K562 (cell line): Measurements from ENCODE around the gene TNFAIP8L1. TPM values are rescaled to one million over a fixed set of nuclear protein-coding genes. Genes with fewer than 3 reads are reported as not detected.

Source experiments
- ATAC-seq: fragments of 200-7000 bp; cut with Tn5 transposase; 3 replicates; pipeline ENCODE4 v1.9.1; 2020; ENCODE audit warnings: moderate library complexity
- BruUV-seq: library from RNA; stranded (reverse); fragments of 400-500 nt; replicated peaks from 2 replicates; lab custom pipeline; 2021; lab: Mats Ljungman, UMichigan
- CTCF ChIA-PET: fragments of 300-600 bp; formaldehyde crosslinking; extraction: SDS; loops from one replicate; lab custom pipeline; 2021; ENCODE audit warnings: low intra/inter-chr PET ratio; lab: Yijun Ruan, JAX
- POLR2A ChIA-PET: fragments of 300-600, 350-650 bp; sonication (Branson Sonifier 250); formaldehyde crosslinking; extraction: SDS; loops from one replicate; lab custom pipeline; 2021; ENCODE audit warnings: antibody characterized with exemption, inconsistent platforms; lab: Yijun Ruan, JAX
- DNase-seq, 4 experiments: peaks; one replicate each; pipeline versions ENCODE4 v3.0.0 to v3.0.0-alpha.2; 2011 to 2018; ENCODE audit warnings: low spot score in 3 of 4, mixed read lengths in 3 of 4; ENCODE audit errors: extremely low read depth in 1 of 4
- FAIRE-seq: peaks from 2 replicates; lab custom pipeline; 2011; peaks lifted over from hg19 to GRCh38; lab: Jason Lieb, UNC
- H2AFZ ChIP-seq: 2 replicates; pipeline ENCODE4 v1.6.0; 2011; ENCODE audit warnings: low read depth, low read length, control low read depth, inconsistent platforms
- H3K27ac ChIP-seq: fragments of 200-600 bp; 3 replicates; pipeline ENCODE4 v1.8.0; 2011; ENCODE audit warnings: low read depth, mild to moderate bottlenecking, control low read depth, inconsistent platforms, low read length, moderate library complexity, mixed read lengths; ENCODE audit errors: extremely low read depth
- H3K27me3 ChIP-seq, 2 experiments: fragments of 300-600 bp in 1 of 2; 2 replicates in 1 of 2; 3 replicates in 1 of 2; pipeline versions ENCODE4 v1.6.0 to v1.8.0; 2011; ENCODE audit warnings: inconsistent platforms in 2 of 2, low read length in 2 of 2, mild to moderate bottlenecking in 1 of 2, mixed read lengths in 1 of 2, moderate library complexity in 1 of 2; ENCODE audit not compliant: control insufficient read depth in 2 of 2, insufficient read depth in 2 of 2
- H3K36me3 ChIP-seq: fragments of 300-600 bp; 3 replicates; pipeline ENCODE4 v1.8.0; 2011; ENCODE audit warnings: mild to moderate bottlenecking, low read length, inconsistent platforms; ENCODE audit not compliant: control insufficient read depth, insufficient read depth
- H3K4me1 ChIP-seq, 2 experiments: fragments of 200-600 bp in 1 of 2; replicated peaks in 1 of 2; 2 replicates in 1 of 2; 3 replicates in 1 of 2; pipeline versions ENCODE4 v1.5.1 to v1.8.0; 2011; ENCODE audit warnings: inconsistent platforms in 2 of 2, low read length in 2 of 2, mild to moderate bottlenecking in 1 of 2, mixed read lengths in 1 of 2, moderate library complexity in 1 of 2; ENCODE audit not compliant: control insufficient read depth in 2 of 2, insufficient read depth in 2 of 2
- H3K4me2 ChIP-seq: 2 replicates; pipeline ENCODE4 v1.6.1; 2011; ENCODE audit warnings: low read length, control low read depth, inconsistent platforms, mixed read lengths; ENCODE audit not compliant: insufficient read depth
- H3K4me3 ChIP-seq: fragments of 200-600 bp; sonication (generic), shearing (Covaris generic); 2 replicates; pipeline ENCODE4 v1.5.1; 2016; ENCODE audit warnings: control low read depth, inconsistent platforms
- H3K79me2 ChIP-seq: fragments of 200-600 bp; 3 replicates; pipeline ENCODE4 v1.8.0; 2011; ENCODE audit warnings: low read length, inconsistent platforms; ENCODE audit not compliant: control insufficient read depth, insufficient read depth
- H3K9ac ChIP-seq, 2 experiments: 2 replicates each; pipeline versions ENCODE4 v1.6.0 to v1.6.1; 2011; ENCODE audit warnings: low read depth in 2 of 2, low read length in 2 of 2, control low read depth in 1 of 2, inconsistent platforms in 1 of 2, mild to moderate bottlenecking in 1 of 2, mixed read lengths in 1 of 2; ENCODE audit not compliant: insufficient read depth in 1 of 2
- H3K9me1 ChIP-seq: one replicate; pipeline ENCODE4 v1.6.0; 2011; ENCODE audit warnings: inconsistent platforms, mild to moderate bottlenecking, low read length, moderate library complexity; ENCODE audit not compliant: control insufficient read depth, insufficient read depth
- H3K9me3 ChIP-seq: replicated peaks from 2 replicates; pipeline ENCODE4 v1.5.1; 2011; ENCODE audit warnings: low read depth, low read length, inconsistent platforms; ENCODE audit not compliant: control insufficient read depth, insufficient read depth
- H4K20me1 ChIP-seq: replicated peaks from 2 replicates; pipeline ENCODE4 v1.6.1; 2011; ENCODE audit warnings: low read length, inconsistent platforms, mixed read lengths; ENCODE audit not compliant: control insufficient read depth, insufficient read depth
- NUFIP1 ChIP-seq: fragments of 450-650 bp; IDR thresholded peaks from 2 replicates; pipeline ENCODE4 v1.6.1; 2018; ENCODE audit not compliant: partially characterized antibody
- POLR2G ChIP-seq: fragments of 200-400 bp; formaldehyde crosslinking; IDR thresholded peaks from 2 replicates; pipeline ENCODE4 v1.6.1; 2017; ENCODE audit warnings: low read depth, mild to moderate bottlenecking, antibody characterized with exemption, low read length, moderate library complexity
- RBFOX2 ChIP-seq: fragments of 200-400 bp; formaldehyde crosslinking; IDR thresholded peaks from 2 replicates; pipeline ENCODE4 v1.6.1; 2017; ENCODE audit warnings: low read depth, mild to moderate bottlenecking, low read length, moderate library complexity
- RNF2 ChIP-seq: sonication (generic); IDR thresholded peaks from 2 replicates; pipeline ENCODE4 v1.6.1; 2016
- ZNF699 ChIP-seq: fragments of 250-450 bp; sonication (Bioruptor Pico); IDR thresholded peaks from 2 replicates; pipeline ENCODE4 v1.8.0; 2021; ENCODE audit warnings: mild to moderate bottlenecking, moderate library complexity; ENCODE audit not compliant: insufficient replicate concordance
- WGBS: fragments of 100-300 bp; shearing (Covaris generic); methylation state at CpG from one replicate; pipeline ENCODE4 v1.1.6; 2016; ENCODE audit warnings: low coverage, mixed read lengths; ENCODE audit not compliant: insufficient coverage; ENCODE audit errors: missing lambda C conversion rate; 5-methylcytosine and 5-hydroxymethylcytosine counted together
- in situ Hi-C: fragments of 300-500 bp; cut with MboI; formaldehyde crosslinking; loops from 4 replicates; pipeline ENCODE4 v1.15.0; 2018; ENCODE audit warnings: inconsistent platforms, mixed read lengths
- intact Hi-C: fragments of 100-400 bp; cut with micrococcal nuclease; formaldehyde crosslinking; loops from 2 replicates; pipeline ENCODE4 v1.14.2; 2022
- polyA plus RNA-seq, 8 experiments: library from polyadenylated mRNA; depleted of rRNA in 4 of 8; stranded (reverse) in 5 of 8; unstranded in 3 of 8; fragments of >200 nt; fragmentation: Nextera tagmentation in 2 of 8; fragmentation: Illumina TruSeq in 1 of 8; extraction: Ambion mirVana in 2 of 8; extraction: Trizol in 1 of 8; gene quantifications; 2 replicates each; pipeline versions ENCODE4 v1.2.1 to v1.2.3, GENCODE V29; 2011 to 2014; ENCODE audit warnings: inconsistent platforms in 1 of 8, missing spikeins in 1 of 8
- total RNA-seq, 7 experiments: library from RNA; depleted of rRNA in 6 of 7; stranded (reverse); fragments of >200 nt in 6 of 7; fragmentation: Illumina TruSeq in 2 of 7; extraction: Trizol in 2 of 7; gene quantifications; 2 replicates each; pipeline versions ENCODE4 v1.2.1 to v1.2.3, GENCODE V29; 2011 to 2021; ENCODE audit warnings: low replicate concordance in 1 of 7
- TF ChIP-seq, protein P1 (sequence below): sonication (generic); formaldehyde crosslinking; IDR thresholded peaks from 2 replicates; pipeline ENCODE4 v1.8.1; 2023; ENCODE audit warnings: mild to moderate bottlenecking, missing genetic modification reagents

Gene TNFAIP8L1
- total and polyA plus RNA-seq, 9 of the 15 experiments (the other 6 are each of a cell fraction or from before 2014, with no cell fraction given) = 0.69 to 9.3 (median 4.9) TPM

DNA sequence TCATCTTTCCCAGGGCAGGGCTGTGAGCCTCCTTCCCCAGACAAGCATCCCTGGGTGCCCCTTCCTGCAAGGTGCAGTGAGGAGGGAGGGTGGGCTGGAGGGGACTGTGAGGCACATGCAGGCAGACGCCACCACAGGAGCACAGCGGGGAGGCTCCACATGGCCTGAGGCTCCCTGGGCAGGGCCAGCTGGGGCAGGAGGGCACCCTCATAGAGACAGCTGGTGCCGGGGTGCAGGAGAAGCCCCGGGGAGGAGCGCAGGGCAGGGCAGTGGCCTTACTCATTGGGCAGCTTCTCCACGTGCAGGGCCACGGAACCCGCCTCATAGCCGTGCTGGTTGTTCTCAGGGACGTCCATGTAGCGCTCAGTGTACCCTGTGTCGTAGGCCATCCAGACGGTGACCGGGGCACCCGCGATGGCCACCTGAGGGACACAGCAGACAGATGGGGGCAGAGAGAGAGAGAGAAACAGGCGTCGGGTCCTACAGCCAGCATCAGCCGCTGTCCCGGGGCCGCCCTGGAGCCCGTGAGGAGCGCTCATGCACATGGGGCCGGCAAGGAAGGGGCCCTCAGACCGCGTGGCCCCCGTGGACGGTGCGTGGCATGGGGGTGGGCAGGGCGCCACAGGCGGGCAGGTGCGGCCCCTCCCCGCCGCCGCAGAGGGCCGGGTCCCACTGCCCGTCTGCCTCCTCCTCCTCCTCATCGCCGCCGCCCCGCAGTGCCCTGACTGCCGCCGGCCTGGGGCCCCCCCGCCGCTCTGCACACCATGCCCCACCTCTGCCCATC lies 43.3 kb downstream of the TNFAIP8L1 start:
- no peak overlapping the region for H3K27ac ChIP-seq
- ATAC-seq = no peak
- no peak overlapping the region for H3K4me3 ChIP-seq
- DNase-seq = no peak
- H3K9ac ChIP-seq = no peak overlapping the region; a peak in 1 of 4 replicates
- H4K20me1 ChIP-seq = no peaks in the 10 kb centered on the region; the same call in 1 of the 2 replicates
- FAIRE-seq = no peak
- POLR2A ChIA-PET = no interaction called here
- WGBS = 96% methylated on average over 23 of the region's 45 CpGs
- peaks cover 58% of the 10 kb centered on the region; the same call in 1 of the 3 replicates for H3K36me3 ChIP-seq
- in situ Hi-C loops = no loop called here
- TF ChIP-seq RNF2 (no peak), POLR2G (peak; percentile 52), ZNF699 (CRISPR knock-in tag) (no peak), NUFIP1 (no peak), RBFOX2 (0 out of 2 replicates have a peak, but pooled peaks have one; percentile 33)
- TF ChIP-seq, protein P1, sequence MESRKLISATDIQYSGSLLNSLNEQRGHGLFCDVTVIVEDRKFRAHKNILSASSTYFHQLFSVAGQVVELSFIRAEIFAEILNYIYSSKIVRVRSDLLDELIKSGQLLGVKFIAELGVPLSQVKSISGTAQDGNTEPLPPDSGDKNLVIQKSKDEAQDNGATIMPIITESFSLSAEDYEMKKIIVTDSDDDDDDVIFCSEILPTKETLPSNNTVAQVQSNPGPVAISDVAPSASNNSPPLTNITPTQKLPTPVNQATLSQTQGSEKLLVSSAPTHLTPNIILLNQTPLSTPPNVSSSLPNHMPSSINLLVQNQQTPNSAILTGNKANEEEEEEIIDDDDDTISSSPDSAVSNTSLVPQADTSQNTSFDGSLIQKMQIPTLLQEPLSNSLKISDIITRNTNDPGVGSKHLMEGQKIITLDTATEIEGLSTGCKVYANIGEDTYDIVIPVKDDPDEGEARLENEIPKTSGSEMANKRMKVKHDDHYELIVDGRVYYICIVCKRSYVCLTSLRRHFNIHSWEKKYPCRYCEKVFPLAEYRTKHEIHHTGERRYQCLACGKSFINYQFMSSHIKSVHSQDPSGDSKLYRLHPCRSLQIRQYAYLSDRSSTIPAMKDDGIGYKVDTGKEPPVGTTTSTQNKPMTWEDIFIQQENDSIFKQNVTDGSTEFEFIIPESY = 0 out of 2 replicates have a peak, but pooled peaks have one; percentile 56
- BruUV-seq = no TSS peak
- intact Hi-C loops = no loop called here
- H3K27me3 ChIP-seq = no peaks in the 10 kb centered on the region
- CTCF ChIA-PET = no interaction called here
- H3K79me2 ChIP-seq = no peaks in the 10 kb centered on the region
- no peak overlapping the region for H2AFZ ChIP-seq
- peaks cover 2% of the 10 kb centered on the region for H3K9me1 ChIP-seq
- H3K9me3 ChIP-seq = no peaks in the 10 kb centered on the region
- H3K4me1 ChIP-seq = peaks cover 4 to 34% of the 10 kb centered on the region in 2 experiments; a peak in 3 of 5 replicates
- no peak overlapping the region for H3K4me2 ChIP-seq
